SK-N-SH treated with all-trans-retinoic acid at 6 μM for 48 hours (cell line): ENCODE results near the gene SAMD9.

Experiments used
- ARNTL ChIP-seq: fragments of 450-650 bp; formaldehyde crosslinking; IDR thresholded peaks from 2 replicates; pipeline ENCODE4 v1.5.0; 2020; ENCODE audit warnings: low read depth, mild to moderate bottlenecking, moderate library complexity, borderline replicate concordance
- CSRNP3 ChIP-seq: fragments of 250-450 bp; sonication (Bioruptor Pico); IDR thresholded peaks from 2 replicates; pipeline ENCODE4 v1.5.1; 2021; ENCODE audit warnings: mild to moderate bottlenecking, moderate library complexity
- ISL1 ChIP-seq: fragments of 250-450 bp; sonication (Bioruptor Pico); IDR thresholded peaks from 2 replicates; pipeline ENCODE4 v2.1.2; 2022; ENCODE audit warnings: mild to moderate bottlenecking, moderate library complexity
- PATZ1 ChIP-seq: fragments of 250-450 bp; sonication (Bioruptor Pico); IDR thresholded peaks from 2 replicates; pipeline ENCODE4 v1.8.0; 2020; ENCODE audit warnings: mild to moderate bottlenecking, moderate library complexity, borderline replicate concordance
- POU6F1 ChIP-seq: fragments of 250-450 bp; sonication (Bioruptor Pico); IDR thresholded peaks from 2 replicates; pipeline ENCODE4 v1.8.0; 2021; ENCODE audit warnings: low read depth, mild to moderate bottlenecking, moderate library complexity, borderline replicate concordance
- ZFP30 ChIP-seq: fragments of 450-650 bp; formaldehyde crosslinking; IDR thresholded peaks from 2 replicates; pipeline ENCODE4 v1.5.0; 2022; ENCODE audit warnings: mild to moderate bottlenecking, moderate library complexity
- ZNF565 ChIP-seq: fragments of 450-650 bp; formaldehyde crosslinking; conservative IDR thresholded peaks from 2 replicates; pipeline ENCODE4 v1.5.0; 2020; ENCODE audit warnings: low read depth, mild to moderate bottlenecking, moderate library complexity
- ZNF8 ChIP-seq: fragments of 450-650 bp; formaldehyde crosslinking; IDR thresholded peaks from 2 replicates; pipeline ENCODE4 v1.5.0; 2020; ENCODE audit warnings: mild to moderate bottlenecking, moderate library complexity

- TF ChIP-seq PATZ1 (CRISPR knock-in tag) (no peak), POU6F1 (CRISPR knock-in tag) (no peak), ZNF565 (CRISPR knock-in tag) (no peak), CSRNP3 (CRISPR knock-in tag) (no peak), ZFP30 (CRISPR knock-in tag) (no peak), ISL1 (no peak), ZNF8 (CRISPR knock-in tag) (no peak), ARNTL (CRISPR knock-in tag) (no peak)
Measured at GRCh38 chr7:93138576-93138975, 20.8 kb upstream of the SAMD9 start.
